HCT116 (cell line): ENCODE results near the gene GRIA1. TPM values are rescaled to one million over a fixed set of nuclear protein-coding genes. Genes with fewer than 3 reads are reported as not detected.

ENCODE experiments used
- ATAC-seq: fragments of 200-7000 bp; cut with Tn5 transposase; 2 replicates; pipeline ENCODE4 v1.9.1; 2020; ENCODE audit warnings: mild to moderate bottlenecking, moderate library complexity
- BruUV-seq: library from RNA; stranded (reverse); fragments of 400-500 nt; replicated peaks from 2 replicates; lab custom pipeline; 2021; lab: Mats Ljungman, UMichigan
- CTCF ChIA-PET: fragments of 300-600 bp; sonication (Branson Sonifier 250); formaldehyde crosslinking; loops from one replicate; lab custom pipeline; 2021; ENCODE audit warnings: antibody characterized with exemption; lab: Charles Lee
- POLR2A ChIA-PET: fragments of 300-600, 350-600 bp; sonication (Branson Sonifier 250); formaldehyde crosslinking; loops from one replicate; lab custom pipeline; 2021; ENCODE audit warnings: antibody characterized with exemption; lab: Charles Lee
- RAD21 ChIA-PET, 2 experiments: fragments of 300-600 bp; sonication (Branson Sonifier 250); formaldehyde crosslinking; loops; one replicate each; lab custom pipeline; 2023; ENCODE audit warnings: low total read pairs in 2 of 2; ENCODE audit not compliant: uncharacterized antibody in 2 of 2, unreplicated experiment in 2 of 2, low non-redundant PET in 1 of 2; lab: Charles Lee
- DNase-seq: peaks from one replicate; pipeline ENCODE4 v3.0.0-alpha.2; 2010; ENCODE audit warnings: low read depth, low spot score
- H2AFZ ChIP-seq: fragments of 200-600 bp; shearing (Covaris generic), sonication (generic); 2 replicates; pipeline ENCODE4 v1.6.1; 2017; ENCODE audit warnings: low read depth, mixed run types, mixed read lengths, antibody characterized with exemption, low read length; ENCODE audit not compliant: poor library complexity, severe bottlenecking
- H3K27ac ChIP-seq: 2 replicates; pipeline ENCODE4 v1.5.1; 2012; ENCODE audit warnings: low read depth, low read length
- H3K27me3 ChIP-seq: fragments of 200-600 bp; sonication (generic); 2 replicates; pipeline ENCODE4 v1.6.1; 2016; ENCODE audit warnings: mixed run types, low read length, mixed read lengths; ENCODE audit not compliant: insufficient read depth
- H3K36me3 ChIP-seq, 2 experiments: fragments of 200-500 bp in 1 of 2; fragments of 200-600 bp in 1 of 2; sonication (Bioruptor generic) in 1 of 2; sonication (generic) in 1 of 2; 2 replicates each; pipeline versions ENCODE4 v1.5.1 to v1.6.1; 2014 to 2016; ENCODE audit warnings: low read length in 2 of 2, inconsistent platforms in 1 of 2, mixed read lengths in 1 of 2, mixed run types in 1 of 2; ENCODE audit not compliant: insufficient read depth in 2 of 2, control insufficient read depth in 1 of 2
- H3K4me1 ChIP-seq, 2 experiments: fragments of 200-600 bp in 1 of 2; sonication (generic) in 1 of 2; 2 replicates each; pipeline versions ENCODE4 v1.5.1 to v1.6.1; 2012 to 2017; ENCODE audit warnings: low read length in 2 of 2, inconsistent platforms in 1 of 2, mild to moderate bottlenecking in 1 of 2, mixed read lengths in 1 of 2, mixed run types in 1 of 2, moderate library complexity in 1 of 2; ENCODE audit not compliant: insufficient read depth in 2 of 2, control insufficient read depth in 1 of 2
- H3K4me2 ChIP-seq: fragments of 200-600 bp; sonication (generic); 2 replicates; pipeline ENCODE4 v1.6.1; 2017; ENCODE audit warnings: mixed run types, low read length, mixed read lengths
- H3K4me3 ChIP-seq, 2 experiments: fragments of 200-600 bp in 1 of 2; sonication (generic) in 1 of 2; replicated peaks in 1 of 2; 2 replicates each; pipeline ENCODE4 v1.5.1; 2011 to 2016; ENCODE audit warnings: low read length in 2 of 2, control low read depth in 1 of 2, low read depth in 1 of 2, mild to moderate bottlenecking in 1 of 2, mixed read lengths in 1 of 2, mixed run types in 1 of 2
- H3K79me2 ChIP-seq: fragments of 200-600 bp; sonication (generic); 2 replicates; pipeline ENCODE4 v1.6.1; 2017; ENCODE audit warnings: mild to moderate bottlenecking, mixed run types, low read length, moderate library complexity, mixed read lengths; ENCODE audit not compliant: insufficient read depth
- H3K9ac ChIP-seq: fragments of 200-600 bp; sonication (generic); 2 replicates; pipeline ENCODE4 v1.6.1; 2016; ENCODE audit warnings: low read length, mixed read lengths
- H3K9me2 ChIP-seq: fragments of 200-600 bp; sonication (generic), shearing (Covaris generic); 2 replicates; pipeline ENCODE4 v1.6.1; 2017; ENCODE audit warnings: mixed run types, mild to moderate bottlenecking, moderate library complexity; ENCODE audit not compliant: insufficient read depth
- H3K9me3 ChIP-seq, 2 experiments: fragments of 200-500 bp in 1 of 2; fragments of 200-600 bp in 1 of 2; sonication (Bioruptor generic) in 1 of 2; sonication (generic) in 1 of 2; 2 replicates each; pipeline ENCODE4 v1.6.1; 2014 to 2017; ENCODE audit warnings: low read length in 2 of 2, mixed read lengths in 2 of 2, inconsistent platforms in 1 of 2, low read depth in 1 of 2, mild to moderate bottlenecking in 1 of 2, mixed run types in 1 of 2, moderate library complexity in 1 of 2; ENCODE audit not compliant: control insufficient read depth in 1 of 2, insufficient read depth in 1 of 2
- H4K20me1 ChIP-seq: fragments of 200-600 bp; sonication (generic), shearing (Covaris generic); 2 replicates; pipeline ENCODE4 v1.6.1; 2017; ENCODE audit warnings: mixed run types, mild to moderate bottlenecking, moderate library complexity; ENCODE audit not compliant: insufficient read depth
- CBX3 ChIP-seq: IDR thresholded peaks from 2 replicates; pipeline ENCODE4 v1.6.1; 2012; ENCODE audit warnings: low read depth
- CEBPB ChIP-seq: IDR thresholded peaks from 2 replicates; pipeline ENCODE4 v1.6.1; 2012; ENCODE audit warnings: low read depth
- EZH2 ChIP-seq: fragments of 200-600 bp; sonication (generic); IDR thresholded peaks from 2 replicates; pipeline ENCODE4 v1.6.1; 2017; ENCODE audit warnings: antibody characterized with exemption, mixed run types
- EZH2phosphoT487 ChIP-seq: fragments of 200-600 bp; IDR thresholded peaks from 2 replicates; pipeline ENCODE4 v1.6.1; 2018; ENCODE audit warnings: antibody characterized with exemption, borderline replicate concordance
- FOSL1 ChIP-seq: IDR thresholded peaks from 2 replicates; pipeline ENCODE4 v1.6.1; 2012; ENCODE audit warnings: low read depth
- JUND ChIP-seq: IDR thresholded peaks from 2 replicates; pipeline ENCODE4 v1.6.1; 2012
- POLR2A ChIP-seq: IDR thresholded peaks from 2 replicates; pipeline ENCODE4 v1.7.0; 2011; ENCODE audit warnings: borderline replicate concordance; ENCODE audit not compliant: insufficient read depth, insufficient read length; ENCODE audit errors: extremely low read depth
- RAD21 ChIP-seq: IDR thresholded peaks from 2 replicates; pipeline ENCODE4 v1.6.1; 2012; ENCODE audit warnings: low read depth, mild to moderate bottlenecking
- SIN3A ChIP-seq: IDR thresholded peaks from 2 replicates; pipeline ENCODE4 v1.6.1; 2012; ENCODE audit warnings: low read depth
- SP1 ChIP-seq: IDR thresholded peaks from 2 replicates; pipeline ENCODE4 v1.6.1; 2012; ENCODE audit warnings: low read depth
- YY1 ChIP-seq: IDR thresholded peaks from 2 replicates; pipeline ENCODE4 v1.6.1; 2011; ENCODE audit warnings: low read length, low read depth, moderate library complexity, mild to moderate bottlenecking; ENCODE audit not compliant: insufficient replicate concordance; ENCODE audit errors: extremely low read depth
- ZFX ChIP-seq: fragments of 450-650 bp; IDR thresholded peaks from 2 replicates; pipeline ENCODE4 v1.6.1; 2017
- ZNF274 ChIP-seq: fragments of 200-500 bp; sonication (Bioruptor generic); IDR thresholded peaks from 2 replicates; pipeline ENCODE4 v1.6.1; 2014; ENCODE audit warnings: mild to moderate bottlenecking, low read depth, low read length, inconsistent platforms
- intact Hi-C: fragments of 100-400 bp; cut with micrococcal nuclease; formaldehyde crosslinking; loops from 2 replicates; pipeline ENCODE4 v1.10.0; 2022
- total RNA-seq: library from RNA; stranded (reverse); gene quantifications from one replicate; pipeline ENCODE4 v1.2.1, GENCODE V29; 2021; ENCODE audit not compliant: unreplicated experiment
- TF ChIP-seq, protein P1 (sequence below): IDR thresholded peaks from 2 replicates; pipeline ENCODE4 v1.6.1; 2011; ENCODE audit warnings: mild to moderate bottlenecking, low read length, moderate library complexity; ENCODE audit not compliant: insufficient replicate concordance; ENCODE audit errors: extremely low read depth
- TF ChIP-seq, protein P2 (sequence below): IDR thresholded peaks from 2 replicates; pipeline ENCODE4 v1.6.1; 2012
- TF ChIP-seq, protein P3 (sequence below): IDR thresholded peaks from 2 replicates; pipeline ENCODE4 v1.6.1; 2012; ENCODE audit warnings: low read depth

Gene GRIA1
- total RNA-seq, 1 experiment from 2014 or later, result not detected

DNA sequence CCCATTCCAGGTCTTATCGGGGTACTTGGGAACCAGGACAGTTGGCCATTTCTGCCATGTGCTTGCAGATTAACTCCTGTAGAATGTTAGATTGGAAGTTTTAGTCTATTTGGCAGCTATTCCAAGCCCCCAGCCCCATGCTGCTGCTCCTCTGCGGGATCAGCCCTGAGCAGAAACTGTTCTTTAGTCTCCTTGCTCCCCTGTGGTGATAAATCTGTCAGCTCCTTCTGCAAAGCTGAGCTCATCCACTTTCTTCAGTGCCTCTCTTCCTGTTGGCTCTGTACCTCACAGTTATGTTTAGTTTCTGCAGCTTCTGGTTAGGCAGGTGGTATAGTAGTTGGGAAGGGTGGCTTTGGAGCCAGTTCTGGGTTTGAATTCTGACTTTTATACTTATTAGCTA, 170.4 kb downstream of the GRIA1 start:
- Histone ChIP-seq H3K9ac (no peak overlapping the region), H3K27me3 (peaks cover 39% of the 10 kb centered on the region), H3K4me1 (no peaks in the 10 kb centered on the region), H3K4me2 (no peak overlapping the region), H4K20me1 (no peaks in the 10 kb centered on the region), H3K79me2 (no peaks in the 10 kb centered on the region), H3K9me3 (no peaks in the 10 kb centered on the region), H3K4me3 (no peak overlapping the region), H3K9me2 (no peaks in the 10 kb centered on the region), H3K27ac (no peak overlapping the region), H2AFZ (no peak overlapping the region), H3K36me3 (no peaks in the 10 kb centered on the region)
- CTCF ChIA-PET, result no interaction called here
- ATAC-seq, result no peak
- no TSS peak for BruUV-seq
- TF ChIP-seq FOSL1 (no peak), RAD21 (no peak), EZH2phosphoT487 (no peak), ZFX (no peak), YY1 (no peak), POLR2A (no peak), SIN3A (no peak), EZH2 (no peak), CEBPB (no peak), CBX3 (no peak), ZNF274 (no peak), SP1 (no peak), JUND (no peak)
- TF ChIP-seq, protein P1, sequence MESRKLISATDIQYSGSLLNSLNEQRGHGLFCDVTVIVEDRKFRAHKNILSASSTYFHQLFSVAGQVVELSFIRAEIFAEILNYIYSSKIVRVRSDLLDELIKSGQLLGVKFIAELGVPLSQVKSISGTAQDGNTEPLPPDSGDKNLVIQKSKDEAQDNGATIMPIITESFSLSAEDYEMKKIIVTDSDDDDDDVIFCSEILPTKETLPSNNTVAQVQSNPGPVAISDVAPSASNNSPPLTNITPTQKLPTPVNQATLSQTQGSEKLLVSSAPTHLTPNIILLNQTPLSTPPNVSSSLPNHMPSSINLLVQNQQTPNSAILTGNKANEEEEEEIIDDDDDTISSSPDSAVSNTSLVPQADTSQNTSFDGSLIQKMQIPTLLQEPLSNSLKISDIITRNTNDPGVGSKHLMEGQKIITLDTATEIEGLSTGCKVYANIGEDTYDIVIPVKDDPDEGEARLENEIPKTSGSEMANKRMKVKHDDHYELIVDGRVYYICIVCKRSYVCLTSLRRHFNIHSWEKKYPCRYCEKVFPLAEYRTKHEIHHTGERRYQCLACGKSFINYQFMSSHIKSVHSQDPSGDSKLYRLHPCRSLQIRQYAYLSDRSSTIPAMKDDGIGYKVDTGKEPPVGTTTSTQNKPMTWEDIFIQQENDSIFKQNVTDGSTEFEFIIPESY, result no peak
- TF ChIP-seq, protein P2, sequence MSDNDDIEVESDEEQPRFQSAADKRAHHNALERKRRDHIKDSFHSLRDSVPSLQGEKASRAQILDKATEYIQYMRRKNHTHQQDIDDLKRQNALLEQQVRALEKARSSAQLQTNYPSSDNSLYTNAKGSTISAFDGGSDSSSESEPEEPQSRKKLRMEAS, result no peak
- TF ChIP-seq, protein P3, sequence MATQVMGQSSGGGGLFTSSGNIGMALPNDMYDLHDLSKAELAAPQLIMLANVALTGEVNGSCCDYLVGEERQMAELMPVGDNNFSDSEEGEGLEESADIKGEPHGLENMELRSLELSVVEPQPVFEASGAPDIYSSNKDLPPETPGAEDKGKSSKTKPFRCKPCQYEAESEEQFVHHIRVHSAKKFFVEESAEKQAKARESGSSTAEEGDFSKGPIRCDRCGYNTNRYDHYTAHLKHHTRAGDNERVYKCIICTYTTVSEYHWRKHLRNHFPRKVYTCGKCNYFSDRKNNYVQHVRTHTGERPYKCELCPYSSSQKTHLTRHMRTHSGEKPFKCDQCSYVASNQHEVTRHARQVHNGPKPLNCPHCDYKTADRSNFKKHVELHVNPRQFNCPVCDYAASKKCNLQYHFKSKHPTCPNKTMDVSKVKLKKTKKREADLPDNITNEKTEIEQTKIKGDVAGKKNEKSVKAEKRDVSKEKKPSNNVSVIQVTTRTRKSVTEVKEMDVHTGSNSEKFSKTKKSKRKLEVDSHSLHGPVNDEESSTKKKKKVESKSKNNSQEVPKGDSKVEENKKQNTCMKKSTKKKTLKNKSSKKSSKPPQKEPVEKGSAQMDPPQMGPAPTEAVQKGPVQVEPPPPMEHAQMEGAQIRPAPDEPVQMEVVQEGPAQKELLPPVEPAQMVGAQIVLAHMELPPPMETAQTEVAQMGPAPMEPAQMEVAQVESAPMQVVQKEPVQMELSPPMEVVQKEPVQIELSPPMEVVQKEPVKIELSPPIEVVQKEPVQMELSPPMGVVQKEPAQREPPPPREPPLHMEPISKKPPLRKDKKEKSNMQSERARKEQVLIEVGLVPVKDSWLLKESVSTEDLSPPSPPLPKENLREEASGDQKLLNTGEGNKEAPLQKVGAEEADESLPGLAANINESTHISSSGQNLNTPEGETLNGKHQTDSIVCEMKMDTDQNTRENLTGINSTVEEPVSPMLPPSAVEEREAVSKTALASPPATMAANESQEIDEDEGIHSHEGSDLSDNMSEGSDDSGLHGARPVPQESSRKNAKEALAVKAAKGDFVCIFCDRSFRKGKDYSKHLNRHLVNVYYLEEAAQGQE, result no peak
- intact Hi-C loops, result no loop called here
- DNase-seq, result no peak
- RAD21 ChIA-PET, result no interaction called here
- POLR2A ChIA-PET, result no interaction called here
